ENCODE results near the gene EXD3.
A peak's percentile ranks its signal among the peaks of the same experiment; 100 is the strongest.
"Not testable (repeated sequence)": the region's sequence is repeated elsewhere in the genome, so short reads cannot be mapped to it uniquely, and the experiment has no call there.

EXD3 gene

GRCh38 chr9:137458194-137459151 is 35.5 kb upstream of the EXD3 start:
- no peak for DNase-seq

- DNase-seq = no peak
These were observed 34.6 kb upstream of the EXD3 start for GRCh38 chr9:137457406-137458193.

DNA sequence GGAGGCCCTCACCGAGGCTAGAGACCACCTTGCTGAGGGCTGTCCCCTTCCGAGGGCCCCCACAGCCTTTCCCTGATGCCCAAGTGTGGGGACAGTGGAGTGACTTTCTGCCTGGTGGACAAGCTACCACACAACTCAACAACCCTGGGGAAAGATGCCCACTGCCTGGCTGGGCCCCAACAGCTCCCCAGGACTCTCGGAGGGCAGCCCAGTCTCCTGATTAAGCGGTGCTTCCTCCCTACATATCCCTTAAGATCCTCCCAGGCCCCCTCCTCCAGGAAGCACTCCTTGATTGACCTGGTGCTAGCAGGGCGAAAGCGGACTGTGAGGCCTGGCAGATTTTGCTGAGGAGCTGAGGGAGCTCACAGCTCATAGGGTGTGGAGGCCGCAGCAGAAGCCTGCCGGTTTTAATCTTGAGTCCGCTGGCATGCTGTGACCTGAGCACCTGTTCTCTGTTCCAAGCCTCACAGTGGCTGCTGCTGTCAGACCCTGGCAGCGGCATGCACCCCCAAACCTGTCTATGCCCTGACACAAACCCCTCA is 34.0 kb upstream of the EXD3 start:
- DNase-seq = no peak

- no peak for DNase-seq
These were observed 33.3 kb upstream of the EXD3 start for GRCh38 chr9:137456061-137456863.

DNA sequence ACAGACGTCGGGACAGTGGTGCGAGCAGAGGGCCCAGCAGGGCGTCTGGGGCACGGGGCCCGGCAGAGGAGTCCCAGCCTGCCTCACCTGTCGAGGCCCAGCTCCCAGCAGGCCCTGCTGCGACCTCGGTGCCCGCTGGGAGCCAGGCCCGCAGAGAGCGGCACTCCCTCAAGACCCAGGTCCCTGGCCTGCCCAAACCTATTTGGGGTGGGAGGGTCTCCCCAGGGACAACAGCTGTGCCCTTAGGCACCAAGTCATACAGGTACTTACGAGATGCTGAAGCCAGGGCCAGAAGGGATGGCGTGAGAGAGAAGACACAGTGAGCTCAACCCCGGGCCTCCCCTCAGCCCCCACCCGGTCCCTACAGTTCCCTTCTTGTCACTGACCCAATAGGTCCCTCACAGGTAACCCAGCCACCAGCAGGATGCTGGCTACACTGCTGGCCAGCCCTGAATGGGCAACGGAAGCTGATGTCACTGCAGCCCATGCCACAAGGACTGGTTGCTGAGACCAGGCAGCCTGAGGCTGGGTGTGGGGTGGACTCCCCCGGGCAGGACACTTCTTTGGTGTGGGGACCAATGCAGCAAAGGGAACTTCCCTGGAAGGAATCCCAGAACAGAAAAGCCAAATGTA is 32.5 kb upstream of the EXD3 start:
- DNase-seq = no peak

DNA sequence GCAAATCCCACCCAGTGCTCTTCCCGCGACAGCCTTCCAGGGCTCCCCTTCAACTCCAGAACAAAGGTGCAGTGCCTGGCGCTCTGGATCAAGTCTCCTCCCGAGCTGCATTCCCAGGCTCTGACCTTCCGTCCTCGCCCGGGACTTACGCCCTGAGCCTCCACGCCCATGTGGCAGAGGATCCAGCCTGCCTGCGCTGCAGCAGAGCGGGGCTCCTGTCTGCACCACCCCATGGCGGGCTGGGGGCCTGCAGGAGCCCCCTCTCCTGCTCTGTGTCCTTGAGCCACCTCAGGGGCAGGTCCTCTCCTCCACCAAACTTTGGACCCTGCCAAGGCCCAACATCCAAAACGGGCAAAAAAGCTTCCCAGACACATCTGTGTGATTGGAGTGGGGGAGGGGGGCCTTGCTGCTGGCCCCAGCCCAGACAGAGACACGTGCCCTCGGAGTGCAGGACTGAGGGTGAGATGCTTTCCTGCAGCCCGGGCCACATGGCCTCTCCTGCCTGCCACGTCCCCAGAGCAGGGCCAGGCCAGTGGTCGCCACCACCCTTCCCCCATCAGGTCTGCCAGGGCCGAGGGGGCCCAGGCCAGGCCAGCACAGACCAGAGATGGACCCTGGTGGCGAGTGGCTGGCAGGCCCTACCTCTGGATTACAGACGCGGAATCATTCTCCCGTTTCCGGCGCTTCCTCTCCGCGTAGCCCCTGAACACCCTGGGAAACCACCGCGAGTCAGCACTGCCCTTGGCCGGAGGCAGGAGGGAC is 31.8 kb upstream of the EXD3 start:
- no peak for DNase-seq

- DNase-seq = peak; percentile 24
These were observed 31.2 kb upstream of the EXD3 start for GRCh38 chr9:137454145-137454596.

DNA sequence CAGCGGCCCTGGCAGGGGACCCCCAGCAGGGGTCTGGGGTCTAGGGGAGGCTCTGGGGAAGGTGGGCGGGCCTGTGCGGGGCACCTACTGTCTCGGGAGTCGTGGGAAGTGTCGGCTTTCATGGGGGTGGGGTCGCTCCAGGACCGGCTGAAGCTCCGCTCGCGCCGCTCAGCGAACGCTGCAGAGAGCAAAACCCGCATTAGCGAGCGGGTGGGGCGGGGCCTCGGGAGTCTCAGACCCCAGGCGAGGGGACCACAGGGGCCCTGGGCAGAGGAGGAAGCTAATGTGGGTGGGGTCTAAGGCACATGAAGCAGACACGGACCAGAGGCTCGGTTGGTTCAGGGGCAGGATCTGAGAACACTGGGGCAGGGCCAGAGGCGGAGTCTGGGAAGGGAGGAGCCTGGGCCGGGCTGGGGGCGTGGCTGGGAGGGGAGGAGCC is 30.7 kb upstream of the EXD3 start:
- DNase-seq = peak; percentile 75

- DNase-seq = no peak
These were observed 30.0 kb upstream of the EXD3 start for GRCh38 chr9:137452761-137453642.

DNA sequence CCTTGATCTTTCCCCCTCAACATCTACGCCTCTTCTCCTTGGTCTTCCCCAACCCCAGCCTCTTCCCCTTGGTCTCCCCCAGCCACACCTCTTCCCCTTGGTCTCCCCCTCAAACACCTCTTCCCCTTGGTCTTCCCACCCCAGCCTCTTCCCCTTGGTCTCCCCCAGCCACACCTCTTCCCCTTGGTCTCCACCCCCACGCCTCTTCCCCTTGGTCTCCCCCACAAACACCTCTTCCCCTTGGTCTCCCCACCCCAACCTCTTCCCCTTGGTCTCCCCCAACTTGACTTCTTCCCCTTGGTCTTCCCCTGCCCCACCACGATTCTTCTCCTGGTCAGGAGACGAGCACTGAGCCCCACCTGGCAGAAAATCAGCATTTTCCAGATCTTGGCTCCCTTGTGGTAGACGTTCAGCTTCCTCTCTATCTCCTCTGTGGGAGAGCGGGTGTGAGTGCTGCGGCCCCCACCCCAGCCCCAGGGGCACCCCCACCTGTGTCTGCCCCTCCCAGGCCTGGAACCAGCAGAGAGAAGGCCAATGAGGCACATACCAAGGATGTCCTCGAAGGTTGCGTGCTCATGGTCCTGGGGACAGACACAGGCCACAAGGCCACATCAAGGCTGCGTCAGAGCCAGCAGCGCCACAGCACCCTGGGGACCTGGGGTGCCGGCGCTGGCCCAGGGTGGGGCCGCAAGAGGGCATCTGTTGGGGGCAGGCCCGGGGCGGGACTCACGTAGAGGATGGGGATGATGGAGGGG is 29.2 kb upstream of the EXD3 start:
- DNase-seq = no peak

GRCh38 chr9:137451264-137452005 is 28.5 kb upstream of the EXD3 start:
- not testable (repeated sequence) for DNase-seq

DNA sequence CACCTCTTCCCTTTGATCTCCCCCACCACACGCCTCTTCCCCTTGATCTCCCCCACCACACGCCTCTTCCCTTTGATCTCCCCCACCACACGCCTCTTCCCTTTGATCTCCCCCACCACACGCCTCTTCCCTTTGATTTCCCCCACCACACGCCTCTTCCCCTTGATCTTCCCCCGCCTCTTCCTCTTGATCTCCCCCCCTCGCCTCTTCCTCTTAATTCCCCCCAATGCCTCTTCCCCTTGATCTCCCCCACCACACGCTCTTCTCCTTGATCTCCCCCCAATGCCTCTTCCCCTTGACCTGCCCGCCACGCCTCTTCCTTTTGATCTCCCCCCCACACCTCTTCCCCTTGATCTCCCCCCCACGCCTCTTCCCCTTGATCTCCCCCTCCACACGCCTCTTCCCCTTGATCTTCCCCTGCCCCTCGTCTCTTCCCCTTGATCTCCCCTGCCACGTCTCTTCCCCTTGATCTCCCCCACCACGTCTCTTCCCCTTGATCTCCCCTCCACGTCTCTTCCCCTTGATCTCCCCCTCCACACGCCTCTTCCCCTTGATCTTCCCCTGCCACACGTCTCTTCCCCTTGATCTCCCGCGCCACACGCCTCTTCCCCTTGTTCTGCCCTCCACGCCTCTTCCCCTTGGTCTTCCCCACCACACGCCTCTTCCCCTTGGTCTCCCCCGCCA is 27.7 kb upstream of the EXD3 start:
- not testable (repeated sequence) for DNase-seq

DNA sequence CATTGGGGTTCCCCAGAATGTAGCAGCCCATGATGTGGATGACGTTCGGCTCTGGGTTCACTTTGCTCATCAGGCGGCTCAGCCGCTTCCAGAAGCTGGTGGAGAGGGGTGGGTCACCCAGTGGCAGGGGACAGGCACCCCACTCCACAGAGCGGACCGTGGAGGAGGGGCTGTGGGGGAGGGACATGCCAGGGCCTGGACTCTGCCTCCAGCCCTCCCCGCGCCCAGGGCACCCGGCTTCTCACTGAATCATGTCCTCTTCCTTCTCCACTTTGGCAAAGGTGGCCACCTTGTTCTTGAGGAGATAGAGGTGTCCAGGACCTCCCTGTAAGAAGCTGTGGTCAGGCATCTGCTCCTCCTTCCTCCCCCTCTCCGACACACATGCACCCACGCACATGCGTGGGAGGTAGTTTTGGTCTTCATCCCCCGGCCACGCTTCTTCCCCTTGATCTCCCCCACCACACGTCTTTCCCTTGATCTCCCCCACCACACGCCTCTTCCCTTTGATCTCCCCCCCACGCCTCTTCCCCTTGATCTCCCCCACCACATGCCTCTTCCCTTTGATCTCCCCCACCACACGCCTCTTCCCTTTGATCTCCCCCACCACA is 27.1 kb upstream of the EXD3 start:
- DNase-seq = no peak

- no peak for DNase-seq
These were observed 26.3 kb upstream of the EXD3 start for GRCh38 chr9:137449081-137449844.

DNA sequence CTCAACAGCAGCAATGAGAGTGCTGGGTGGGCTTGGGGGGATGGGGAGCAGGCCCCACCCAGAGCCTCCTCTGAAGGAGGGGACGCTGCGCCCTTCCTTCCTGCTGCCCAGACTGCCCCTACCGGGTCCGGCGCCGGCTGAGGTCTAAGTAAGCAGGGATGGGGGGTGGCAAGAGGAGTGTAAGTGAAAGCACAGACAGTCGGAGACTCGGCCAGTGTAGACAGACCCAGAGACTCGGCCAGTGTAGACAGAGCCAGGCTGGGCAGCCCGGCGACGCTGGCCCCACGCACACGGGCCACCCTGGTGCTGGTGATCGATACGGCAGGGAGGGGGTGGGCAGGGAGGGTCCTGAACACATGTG is 25.6 kb upstream of the EXD3 start:
- DNase-seq = no peak

DNA sequence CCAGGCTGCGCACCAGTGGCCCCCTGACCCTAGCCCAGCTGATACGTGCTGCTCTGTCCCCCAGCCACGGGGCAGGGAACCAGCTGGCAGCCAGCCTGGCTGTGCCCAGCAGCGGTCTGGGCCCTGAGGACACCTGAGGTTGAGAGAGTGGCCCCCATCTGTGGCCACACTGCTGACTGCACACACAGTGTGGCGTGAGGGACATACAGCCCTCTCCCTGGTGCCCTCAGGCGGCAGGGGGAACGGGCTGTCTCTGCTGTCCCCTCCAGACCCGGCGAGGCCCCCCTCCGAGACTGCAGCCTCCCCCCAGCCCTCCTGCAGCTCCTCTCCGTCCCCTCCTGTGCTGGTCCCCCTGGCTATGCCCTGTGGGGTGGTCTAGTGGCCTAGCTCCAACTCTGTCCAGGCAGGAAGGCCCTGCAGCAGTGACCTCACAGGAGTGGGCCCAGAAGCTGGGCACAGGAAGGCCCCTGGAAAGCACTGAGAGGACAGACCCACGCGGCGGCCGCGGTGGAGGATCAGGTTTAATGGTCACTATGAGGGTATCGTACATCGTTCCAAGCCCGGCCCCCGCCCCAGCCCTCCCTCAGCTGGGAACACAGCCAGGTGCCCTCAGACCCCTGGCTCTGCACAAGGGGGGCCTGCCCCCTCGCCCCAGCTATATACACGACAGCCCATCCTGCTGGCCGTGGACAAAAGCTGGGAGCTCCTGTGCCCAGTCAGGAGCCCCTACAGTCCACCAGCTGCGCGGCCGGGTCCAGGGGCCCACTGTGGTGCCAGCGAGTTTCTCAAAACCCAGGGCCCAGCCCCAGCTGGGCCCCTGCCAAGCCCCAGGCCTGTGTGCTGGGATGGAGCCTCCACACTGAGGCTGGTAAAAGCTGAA is 25.0 kb upstream of the EXD3 start:
- DNase-seq = no peak
